ENCODE data around the gene CCDC88A.

DNA sequence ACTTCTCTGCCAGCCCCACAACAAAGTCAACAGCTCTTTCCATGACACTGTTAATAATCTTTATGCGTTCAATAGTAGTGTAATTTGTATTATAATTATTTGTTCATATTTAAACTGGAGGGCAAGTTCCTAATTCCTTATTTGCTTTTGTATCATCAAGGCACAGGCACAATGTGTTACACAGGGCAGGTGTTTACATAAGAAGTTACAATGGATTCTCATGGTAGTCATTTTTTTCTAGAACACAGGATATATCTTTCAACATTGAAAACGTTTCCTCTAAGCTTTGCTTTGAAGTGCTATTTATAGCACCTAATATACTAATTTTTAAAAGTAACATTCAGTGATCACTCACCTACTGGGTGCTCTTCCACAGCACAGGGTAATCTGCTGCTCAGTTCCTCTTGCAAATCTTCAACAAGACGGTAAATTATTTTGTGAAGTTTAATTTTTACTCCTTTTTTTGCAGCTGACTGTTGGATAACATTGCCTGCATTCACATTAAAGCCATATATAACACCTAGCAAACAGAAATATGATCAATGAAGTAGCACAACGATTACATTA is 179.9 kb downstream of the CCDC88A start:
- TF ChIP-seq, protein P1, sequence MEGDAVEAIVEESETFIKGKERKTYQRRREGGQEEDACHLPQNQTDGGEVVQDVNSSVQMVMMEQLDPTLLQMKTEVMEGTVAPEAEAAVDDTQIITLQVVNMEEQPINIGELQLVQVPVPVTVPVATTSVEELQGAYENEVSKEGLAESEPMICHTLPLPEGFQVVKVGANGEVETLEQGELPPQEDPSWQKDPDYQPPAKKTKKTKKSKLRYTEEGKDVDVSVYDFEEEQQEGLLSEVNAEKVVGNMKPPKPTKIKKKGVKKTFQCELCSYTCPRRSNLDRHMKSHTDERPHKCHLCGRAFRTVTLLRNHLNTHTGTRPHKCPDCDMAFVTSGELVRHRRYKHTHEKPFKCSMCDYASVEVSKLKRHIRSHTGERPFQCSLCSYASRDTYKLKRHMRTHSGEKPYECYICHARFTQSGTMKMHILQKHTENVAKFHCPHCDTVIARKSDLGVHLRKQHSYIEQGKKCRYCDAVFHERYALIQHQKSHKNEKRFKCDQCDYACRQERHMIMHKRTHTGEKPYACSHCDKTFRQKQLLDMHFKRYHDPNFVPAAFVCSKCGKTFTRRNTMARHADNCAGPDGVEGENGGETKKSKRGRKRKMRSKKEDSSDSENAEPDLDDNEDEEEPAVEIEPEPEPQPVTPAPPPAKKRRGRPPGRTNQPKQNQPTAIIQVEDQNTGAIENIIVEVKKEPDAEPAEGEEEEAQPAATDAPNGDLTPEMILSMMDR (conservative IDR thresholded peaks at IDR 0.05; ENCODE audit: low read depth, low read length), result no peak
- TF ChIP-seq EZH2 (IDR thresholded peaks at IDR 0.05; ENCODE audit: borderline replicate concordance, low read depth, low read length, poor library complexity, severe bottlenecking), result no peak

All from A673 (cell line).